IMR-90 (cell line): Measurements from ENCODE around the gene ACP1. TPM values are rescaled to one million over a fixed set of nuclear protein-coding genes. Genes with fewer than 3 reads are reported as not detected.

Experiments
- ATAC-seq: fragments of 200-7000 bp; cut with Tn5 transposase; 2 replicates; pipeline ENCODE4 v1.9.1; 2020; ENCODE audit warnings: low read depth, mild to moderate bottlenecking, moderate library complexity
- BruUV-seq: library from RNA; stranded (reverse); fragments of 400-500 nt; replicated peaks from 2 replicates; lab custom pipeline; 2021; lab: Mats Ljungman, UMichigan
- CTCF ChIA-PET: fragments of 300-600 bp; formaldehyde crosslinking; extraction: SDS; loops from one replicate; lab custom pipeline; 2021; ENCODE audit warnings: antibody characterized with exemption; lab: Yijun Ruan, JAX
- POLR2A ChIA-PET: fragments of 300-600 bp; sonication (Branson Sonifier 250); formaldehyde crosslinking; loops from one replicate; lab custom pipeline; 2022; ENCODE audit warnings: antibody characterized with exemption; ENCODE audit not compliant: unreplicated experiment; lab: Charles Lee
- DNase-seq: peaks from one replicate; pipeline ENCODE4 v3.0.0; 2013
- H2AFZ ChIP-seq: replicated peaks from 2 replicates; pipeline ENCODE3; 2013; ENCODE audit warnings: low read length, mild to moderate bottlenecking; ENCODE audit not compliant: poor library complexity
- H2AK5ac ChIP-seq: 2 replicates; pipeline ENCODE4 v1.6.1; 2013; ENCODE audit warnings: low read depth, low read length, inconsistent platforms
- H2AK9ac ChIP-seq: replicated peaks from 2 replicates; pipeline ENCODE3; 2013; ENCODE audit warnings: mild to moderate bottlenecking, low read depth, low read length, moderate library complexity; ENCODE audit not compliant: poor library complexity
- H2BK120ac ChIP-seq: 2 replicates; pipeline ENCODE4 v1.6.1; 2013; ENCODE audit warnings: low read depth, low read length, inconsistent platforms
- H2BK15ac ChIP-seq: 3 replicates; pipeline ENCODE4 v1.6.1; 2013; ENCODE audit warnings: low read depth, low read length, inconsistent platforms
- H2BK20ac ChIP-seq: 2 replicates; pipeline ENCODE4 v1.6.1; 2013; ENCODE audit warnings: low read depth, mild to moderate bottlenecking, inconsistent platforms, low read length, moderate library complexity
- H2BK5ac ChIP-seq: 2 replicates; pipeline ENCODE4 v1.6.1; 2013; ENCODE audit warnings: mild to moderate bottlenecking, low read depth, low read length, inconsistent platforms; ENCODE audit not compliant: poor library complexity, severe bottlenecking
- H3K14ac ChIP-seq: replicated peaks from 2 replicates; pipeline ENCODE4 v1.6.1; 2013; ENCODE audit warnings: low read depth, low read length, inconsistent platforms
- H3K18ac ChIP-seq: 2 replicates; pipeline ENCODE4 v1.6.1; 2013; ENCODE audit warnings: low read depth, low read length, control low read depth
- H3K23ac ChIP-seq: 2 replicates; pipeline ENCODE4 v1.6.1; 2013; ENCODE audit warnings: low read depth, low read length, inconsistent platforms
- H3K27ac ChIP-seq: 2 replicates; pipeline ENCODE4 v1.5.1; 2013; ENCODE audit warnings: mild to moderate bottlenecking, control low read depth, low read length; ENCODE audit not compliant: insufficient read depth
- H3K27me3 ChIP-seq: 2 replicates; pipeline ENCODE4 v1.6.1; 2013; ENCODE audit warnings: low read length; ENCODE audit not compliant: control insufficient read depth, insufficient read depth
- H3K36me3 ChIP-seq: 2 replicates; pipeline ENCODE4 v1.6.1; 2013; ENCODE audit warnings: low read length, mixed read lengths; ENCODE audit not compliant: control insufficient read depth, insufficient read depth
- H3K4ac ChIP-seq: 2 replicates; pipeline ENCODE4 v1.6.1; 2013; ENCODE audit warnings: low read depth, low read length, inconsistent platforms
- H3K4me1 ChIP-seq: 2 replicates; pipeline ENCODE4 v1.6.1; 2013; ENCODE audit warnings: low read length, mixed read lengths; ENCODE audit not compliant: control insufficient read depth, insufficient read depth
- H3K4me2 ChIP-seq: 2 replicates; pipeline ENCODE4 v1.6.1; 2013; ENCODE audit warnings: low read depth, mild to moderate bottlenecking, control low read depth, low read length, moderate library complexity
- H3K4me3 ChIP-seq: 2 replicates; pipeline ENCODE4 v1.5.1; 2013; ENCODE audit warnings: low read depth, mild to moderate bottlenecking, control low read depth, low read length, moderate library complexity; ENCODE audit not compliant: insufficient read depth
- H3K56ac ChIP-seq: 2 replicates; pipeline ENCODE4 v1.6.1; 2013; ENCODE audit warnings: low read length, inconsistent platforms; ENCODE audit not compliant: insufficient read depth; ENCODE audit errors: extremely low read depth
- H3K79me1 ChIP-seq, 2 experiments: 2 replicates each; pipeline ENCODE4 v1.6.1; 2013; ENCODE audit warnings: low read length in 2 of 2, inconsistent platforms in 1 of 2, low read depth in 1 of 2
- H3K9ac ChIP-seq: 2 replicates; pipeline ENCODE4 v1.6.1; 2013; ENCODE audit warnings: low read depth, low read length, control low read depth
- H3K9me1 ChIP-seq: 2 replicates; pipeline ENCODE4 v1.6.1; 2013; ENCODE audit warnings: low read length, inconsistent platforms; ENCODE audit not compliant: insufficient read depth
- H3K9me3 ChIP-seq: 2 replicates; pipeline ENCODE4 v1.6.1; 2013; ENCODE audit warnings: low read length; ENCODE audit not compliant: control insufficient read depth, insufficient read depth
- H4K20me1 ChIP-seq: 2 replicates; pipeline ENCODE4 v1.6.1; 2013; ENCODE audit warnings: low read length, inconsistent platforms; ENCODE audit not compliant: insufficient read depth
- H4K5ac ChIP-seq: 2 replicates; pipeline ENCODE4 v1.6.1; 2013; ENCODE audit warnings: mild to moderate bottlenecking, low read depth, low read length, control low read depth
- H4K8ac ChIP-seq, 2 experiments: 2 replicates each; pipeline ENCODE4 v1.6.1; 2013; ENCODE audit warnings: low read depth in 2 of 2, low read length in 2 of 2, control low read depth in 1 of 2, inconsistent platforms in 1 of 2
- H4K91ac ChIP-seq: 2 replicates; pipeline ENCODE4 v1.6.1; 2013; ENCODE audit warnings: low read depth, low read length, inconsistent platforms; ENCODE audit not compliant: insufficient read depth
- CHD1 ChIP-seq: IDR thresholded peaks from 2 replicates; pipeline ENCODE4 v1.6.1; 2012; ENCODE audit warnings: low read depth, low read length, improper control_type of control experiment
- MAFK ChIP-seq: IDR thresholded peaks from 2 replicates; pipeline ENCODE4 v1.6.1; 2012; ENCODE audit warnings: low read depth, low read length, improper control_type of control experiment
- MAZ ChIP-seq: IDR thresholded peaks from 2 replicates; pipeline ENCODE4 v1.6.1; 2012; ENCODE audit warnings: low read depth, mild to moderate bottlenecking, low read length, improper control_type of control experiment, moderate library complexity, borderline replicate concordance
- MXI1 ChIP-seq: IDR thresholded peaks from 2 replicates; pipeline ENCODE4 v1.6.1; 2012; ENCODE audit warnings: low read depth, mild to moderate bottlenecking, low read length, moderate library complexity, borderline replicate concordance
- POLR2A ChIP-seq: IDR thresholded peaks from 2 replicates; pipeline ENCODE4 v1.6.1; 2012; ENCODE audit warnings: mild to moderate bottlenecking, low read depth, low read length
- RAD21 ChIP-seq: IDR thresholded peaks from 2 replicates; pipeline ENCODE4 v1.6.1; 2012; ENCODE audit warnings: low read length, improper control_type of control experiment
- SMC3 ChIP-seq: fragments of 150-350 bp; IDR thresholded peaks from 2 replicates; pipeline ENCODE4 v1.6.1; 2016; ENCODE audit warnings: low read depth, mild to moderate bottlenecking, antibody characterized with exemption, low read length, moderate library complexity
- WGBS, 2 experiments: methylation state at CpG; one replicate each; pipeline versions ENCODE4 v1.1.5 to v1.1.7; 2013; ENCODE audit warnings: missing lambda C conversion rate in 2 of 2; ENCODE audit not compliant: insufficient read length in 1 of 2; ENCODE audit errors: extremely low coverage in 2 of 2; 5-methylcytosine and 5-hydroxymethylcytosine counted together
- dilution Hi-C: fragments of 300-500 bp; cut with HindIII; formaldehyde crosslinking; loops from one replicate; pipeline ENCODE4 v1.14.3; 2018; ENCODE audit warnings: low sequenced_read_pairs; ENCODE audit not compliant: unreplicated experiment
- in situ Hi-C: fragments of 300-500 bp; cut with MboI; formaldehyde crosslinking; loops from 3 replicates; pipeline ENCODE4 v1.14.3; 2019; ENCODE audit warnings: low sequenced_read_pairs, inconsistent platforms, mixed read lengths
- intact Hi-C: fragments of 100-400 bp; cut with micrococcal nuclease; formaldehyde crosslinking; loops from 2 replicates; pipeline ENCODE4 v1.10.0; 2022
- polyA plus RNA-seq, 3 experiments: library from polyadenylated mRNA; depleted of rRNA; stranded (reverse); fragments of >200 nt; gene quantifications; 2 replicates each; pipeline ENCODE4 v1.2.3, GENCODE V29; 2012; ENCODE audit warnings: low replicate concordance in 1 of 3
- total RNA-seq: library from RNA; depleted of rRNA; stranded (reverse); fragments of >200 nt; gene quantifications from 2 replicates; pipeline ENCODE4 v1.2.3, GENCODE V29; 2012

Gene ACP1
- total and polyA plus RNA-seq, 2 of the 4 experiments (the other 2 are of a cell fraction): 85.7 to 104 TPM

DNA sequence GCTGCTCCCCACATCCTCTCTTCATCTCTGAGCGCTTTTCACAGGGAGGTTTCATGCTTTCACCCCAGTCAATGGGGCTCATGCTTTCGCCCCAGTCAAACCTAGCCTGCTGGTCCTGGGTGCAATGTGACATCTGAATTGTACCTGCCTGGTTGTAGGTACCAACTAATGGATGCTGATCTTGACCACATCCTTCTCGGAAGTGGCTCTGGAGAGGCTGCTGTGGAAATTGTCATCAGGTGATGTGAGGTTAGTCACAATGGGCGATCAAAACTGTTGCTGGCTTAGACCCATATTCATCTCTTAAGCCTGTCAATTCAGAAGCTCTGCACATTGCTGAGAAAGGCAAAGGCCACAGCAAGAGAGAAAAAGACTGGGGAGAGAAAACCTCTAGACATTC is 55.8 kb downstream of the ACP1 start:
- Histone ChIP-seq H2BK15ac (no peak overlapping the region), H3K4me3 (no peak overlapping the region), H4K91ac (no peak overlapping the region), H3K4me2 (no peak overlapping the region), H3K36me3 (no peaks in the 10 kb centered on the region), H3K9me1 (no peaks in the 10 kb centered on the region), H3K18ac (no peak overlapping the region), H3K56ac (no peak overlapping the region), H2AK9ac (no peak overlapping the region), H3K9ac (no peak overlapping the region), H4K5ac (no peak overlapping the region), H3K27ac (no peak overlapping the region), H4K20me1 (no peaks in the 10 kb centered on the region), H3K14ac (no peak overlapping the region), H2AK5ac (no peak overlapping the region), H3K23ac (no peak overlapping the region), H4K8ac (no peak overlapping the region), H3K79me1 (no peaks in the 10 kb centered on the region), H2BK120ac (no peak overlapping the region), H2BK5ac (no peak overlapping the region), H2AFZ (no peak overlapping the region), H2BK20ac (no peak overlapping the region), H3K4ac (no peak overlapping the region), H3K9me3 (peaks cover 33% of the 10 kb centered on the region), H3K4me1 (no peaks in the 10 kb centered on the region), H3K27me3 (no peaks in the 10 kb centered on the region)
- dilution Hi-C loops: no loop called here
- intact Hi-C loops: no loop called here
- no TSS peak for BruUV-seq
- no peak for DNase-seq
- CTCF ChIA-PET: no interaction called here
- WGBS, 2 experiments: no CpG with 5 or more reads among the region's 4 CpGs
- TF ChIP-seq POLR2A: no peak
- no peak for TF ChIP-seq MAZ
- TF ChIP-seq RAD21: no peak
- no peak for TF ChIP-seq CHD1
- TF ChIP-seq SMC3: no peak
- TF ChIP-seq MAFK: no peak
- TF ChIP-seq MXI1: no peak
- in situ Hi-C loops: no loop called here
- ATAC-seq: no peak
- POLR2A ChIA-PET: no interaction called here
